GM21423 (cell line): Measurements from ENCODE around the gene HDDC3.

Source experiments
- ATAC-seq: cut with Tn5 transposase; IDR thresholded peaks from one replicate; pipeline ENCODE4 v1.9.1; 2021; ENCODE audit warnings: mild to moderate bottlenecking, moderate library complexity; ENCODE audit not compliant: unreplicated experiment

The HDDC3 gene, protein sequence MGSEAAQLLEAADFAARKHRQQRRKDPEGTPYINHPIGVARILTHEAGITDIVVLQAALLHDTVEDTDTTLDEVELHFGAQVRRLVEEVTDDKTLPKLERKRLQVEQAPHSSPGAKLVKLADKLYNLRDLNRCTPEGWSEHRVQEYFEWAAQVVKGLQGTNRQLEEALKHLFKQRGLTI

DNA sequence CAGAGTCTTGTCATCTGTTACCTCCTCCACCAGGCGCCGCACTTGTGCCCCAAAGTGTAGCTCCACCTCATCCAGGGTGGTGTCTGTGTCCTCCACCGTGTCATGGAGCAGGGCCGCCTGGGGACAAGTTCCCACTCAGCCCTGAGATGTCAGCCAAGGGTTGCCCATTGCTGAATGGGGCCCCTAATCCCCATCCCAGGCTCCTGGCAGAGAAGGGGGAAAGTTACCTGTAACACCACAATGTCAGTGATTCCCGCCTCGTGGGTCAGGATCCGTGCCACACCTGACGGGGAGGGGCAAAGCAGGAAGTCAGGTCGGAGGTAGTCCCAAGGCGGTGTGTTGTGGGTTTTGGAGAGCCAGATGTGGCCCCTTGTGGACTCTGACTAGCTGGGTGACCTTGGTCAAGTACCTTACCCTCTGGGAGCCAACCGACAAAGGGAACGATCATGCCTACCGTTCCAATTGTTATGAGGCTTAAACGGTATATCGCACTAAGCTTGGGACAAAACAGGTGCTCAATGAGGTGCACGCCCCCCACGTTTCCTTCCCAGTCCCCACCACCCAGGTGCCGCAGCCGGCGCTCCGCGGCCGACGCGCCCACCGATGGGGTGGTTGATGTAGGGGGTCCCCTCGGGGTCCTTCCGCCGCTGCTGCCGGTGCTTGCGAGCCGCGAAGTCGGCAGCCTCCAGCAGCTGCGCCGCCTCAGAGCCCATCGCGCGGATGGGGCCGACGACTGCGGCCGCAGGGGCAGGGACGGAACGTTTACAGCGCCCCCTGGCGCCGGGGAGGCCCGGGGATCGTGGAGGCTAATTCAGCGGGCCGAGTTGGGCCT is at the start of gene HDDC3:
Gene HDDC3, minus strand, starts transcription at position 722 of the 832 bp plus-strand sequence. Its CDS starts 9 bp downstream, at position 713.
- ATAC-seq, result peak; percentile 46

DNA sequence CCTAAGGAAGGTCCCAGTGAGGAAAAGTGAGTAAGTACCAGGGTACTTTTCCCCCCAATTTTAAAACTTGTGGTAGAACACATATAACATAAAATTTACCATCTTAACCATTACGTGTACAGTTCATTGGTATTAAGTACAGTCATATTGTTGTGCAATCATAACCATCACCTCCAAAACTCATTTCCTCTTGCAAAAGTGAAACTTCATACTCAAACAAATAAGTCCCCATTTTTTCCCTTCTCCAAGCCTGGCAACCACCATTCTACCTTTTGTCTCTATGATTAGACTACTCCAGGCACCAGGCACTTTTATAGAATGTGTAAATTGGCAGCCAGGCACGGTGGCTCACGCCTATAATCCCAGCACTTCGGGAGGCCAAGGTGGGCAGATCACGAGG is 49.8 kb upstream of the HDDC3 start:
- no peak for ATAC-seq

DNA sequence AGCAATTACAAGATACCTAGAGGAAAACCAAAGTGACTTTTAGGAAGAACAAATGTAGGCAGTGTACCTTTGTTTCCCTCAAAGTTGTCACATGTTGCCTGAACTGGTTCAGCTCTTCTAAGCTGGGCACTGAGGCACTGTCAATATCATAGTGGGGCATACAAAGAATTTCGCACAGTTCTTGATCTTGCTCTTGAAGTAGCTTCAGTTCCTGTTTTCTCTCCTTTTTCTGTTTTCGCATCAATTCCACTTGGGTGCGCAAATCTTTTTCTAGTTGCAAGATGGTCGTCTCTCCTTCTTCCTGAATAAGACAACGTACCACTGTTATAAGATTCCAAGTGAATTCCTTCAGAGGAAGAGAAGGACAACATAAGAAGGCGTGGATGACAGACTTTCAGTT is 49.3 kb upstream of the HDDC3 start:
- peak; percentile 69 for ATAC-seq

DNA sequence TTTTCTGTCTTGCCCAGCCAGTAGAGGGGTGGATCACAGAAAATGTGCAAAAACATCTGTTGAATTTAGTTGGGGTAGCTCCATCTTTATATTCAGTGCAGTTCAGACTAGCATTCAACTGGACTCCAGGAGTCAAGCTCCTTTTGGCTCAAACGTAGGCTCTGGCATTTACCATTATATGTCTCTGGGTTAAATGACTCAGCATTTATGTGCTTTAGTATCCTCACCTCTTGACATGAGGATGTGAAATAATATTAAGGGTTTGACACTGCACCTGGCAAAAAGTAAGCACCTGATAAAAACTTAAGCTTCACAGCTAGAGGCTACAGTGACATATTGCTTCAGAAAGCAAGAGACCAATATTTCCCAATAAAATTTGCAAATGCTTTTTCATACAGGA is 47.2 kb upstream of the HDDC3 start:
- no peak for ATAC-seq

DNA sequence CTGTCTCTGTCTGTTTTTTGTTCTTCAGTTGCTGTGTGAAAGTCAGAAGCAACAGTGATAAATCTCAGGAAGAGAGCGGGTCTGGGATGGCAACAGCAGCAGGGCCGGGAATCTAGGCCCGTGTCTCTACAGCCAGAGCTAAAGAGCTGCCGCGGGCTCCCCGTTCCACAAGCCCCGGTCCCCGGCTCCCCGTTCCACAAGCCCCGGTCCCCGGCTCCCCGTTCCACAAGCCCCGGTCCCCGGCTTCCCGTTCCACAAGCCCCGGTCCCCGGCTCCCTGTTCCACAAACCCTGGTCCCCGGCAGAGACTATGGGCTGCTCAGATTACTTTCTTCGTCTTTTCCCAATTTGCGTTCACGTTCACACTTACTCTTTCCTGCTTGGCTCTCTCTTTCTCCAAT is 41.9 kb upstream of the HDDC3 start:
- no peak for ATAC-seq

DNA sequence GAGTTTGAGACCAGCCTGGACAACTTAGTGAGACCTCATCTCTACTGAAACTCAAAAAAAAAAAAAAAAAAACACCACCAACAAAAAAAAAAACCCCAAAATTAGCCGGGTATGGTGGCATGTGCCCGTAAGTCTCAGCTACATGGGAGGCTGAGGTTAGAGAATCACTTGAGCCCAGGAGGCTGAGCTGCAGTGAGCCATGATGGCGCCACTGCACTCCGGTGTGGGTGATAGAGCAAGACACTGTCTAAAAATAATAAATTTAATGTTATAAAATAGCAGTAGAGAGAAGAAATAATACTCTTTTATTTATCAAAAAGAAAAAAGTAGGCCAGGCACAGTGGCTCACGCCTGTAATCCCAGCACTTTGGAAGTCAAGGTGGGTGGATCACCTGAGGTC is 39.8 kb upstream of the HDDC3 start:
- ATAC-seq, result no peak

DNA sequence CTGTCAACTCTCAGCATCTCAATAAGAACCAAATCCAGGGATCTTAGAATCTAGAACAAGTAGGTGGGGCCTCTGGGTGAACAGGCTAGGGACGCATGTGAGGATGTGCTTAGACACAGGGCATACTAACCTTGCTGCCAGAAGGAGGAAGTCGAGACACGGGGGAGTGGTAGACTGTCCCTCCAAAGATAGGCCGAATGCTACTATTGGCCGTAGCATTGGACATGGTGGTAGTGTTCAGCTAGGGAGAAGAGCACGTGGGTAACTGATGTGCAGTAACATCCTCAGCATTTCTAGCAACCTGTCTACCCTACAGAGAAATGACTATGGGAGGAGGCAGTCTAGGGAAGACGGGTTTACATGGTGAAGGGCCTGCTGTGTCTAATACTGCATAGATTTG is 37.9 kb upstream of the HDDC3 start:
- no peak for ATAC-seq

DNA sequence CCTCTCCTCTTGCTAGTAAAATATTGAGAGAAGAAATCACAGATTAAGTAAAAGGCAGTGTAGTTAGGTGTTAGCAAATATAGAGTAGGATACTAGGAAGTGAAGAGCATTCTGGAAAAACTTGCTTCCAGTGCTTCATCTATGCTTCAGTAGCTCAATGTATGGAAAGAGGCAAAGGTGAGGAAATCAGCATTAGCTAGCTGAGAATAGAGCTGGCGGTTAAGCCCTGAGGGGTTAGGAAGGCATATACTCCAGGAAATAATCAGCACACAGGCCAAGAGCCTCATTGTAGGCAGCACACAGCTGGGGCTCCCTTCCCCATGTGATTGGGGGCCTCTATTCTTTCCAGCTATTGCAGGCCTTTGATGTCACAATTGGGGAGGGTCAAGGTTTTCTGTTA is 36.1 kb upstream of the HDDC3 start:
- ATAC-seq, result no peak

DNA sequence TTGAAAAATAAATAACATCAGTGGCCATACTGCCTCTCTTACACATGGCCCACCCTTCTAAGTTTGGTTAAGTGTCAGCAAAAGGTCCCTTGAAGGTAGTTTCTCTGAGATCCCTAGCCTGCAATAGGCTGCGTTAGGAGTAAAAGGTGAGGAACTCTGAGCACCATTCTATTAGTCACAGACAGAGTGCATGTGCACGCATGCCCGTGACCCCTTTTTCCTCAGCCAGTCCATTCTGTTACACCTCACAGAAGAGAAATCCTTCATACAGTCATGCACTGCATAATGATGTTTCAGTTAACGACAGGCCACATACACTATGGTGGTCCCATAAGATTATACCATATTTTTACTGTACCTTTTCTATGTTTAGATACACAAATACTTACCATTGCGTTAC is 34.9 kb upstream of the HDDC3 start:
- ATAC-seq, result no peak

DNA sequence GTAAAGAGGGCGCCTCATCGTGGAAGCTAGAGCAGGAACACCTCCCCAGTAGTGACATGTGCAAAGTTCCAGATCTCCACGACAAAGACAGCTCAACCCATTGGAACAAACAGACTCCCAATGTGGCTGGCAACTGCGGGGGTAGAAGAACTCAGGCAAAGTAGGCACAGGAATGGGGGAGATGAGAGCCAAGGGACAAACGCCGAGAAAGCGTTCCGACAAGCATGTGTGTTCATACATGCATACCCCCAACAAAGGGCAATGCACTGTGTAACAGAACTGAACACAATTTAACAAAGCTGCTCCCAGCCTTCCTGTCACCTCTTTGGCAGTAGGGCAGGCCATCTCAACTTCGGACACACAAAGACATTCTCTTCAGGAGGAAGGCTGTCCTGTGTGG is 33.9 kb upstream of the HDDC3 start:
- no peak for ATAC-seq

DNA sequence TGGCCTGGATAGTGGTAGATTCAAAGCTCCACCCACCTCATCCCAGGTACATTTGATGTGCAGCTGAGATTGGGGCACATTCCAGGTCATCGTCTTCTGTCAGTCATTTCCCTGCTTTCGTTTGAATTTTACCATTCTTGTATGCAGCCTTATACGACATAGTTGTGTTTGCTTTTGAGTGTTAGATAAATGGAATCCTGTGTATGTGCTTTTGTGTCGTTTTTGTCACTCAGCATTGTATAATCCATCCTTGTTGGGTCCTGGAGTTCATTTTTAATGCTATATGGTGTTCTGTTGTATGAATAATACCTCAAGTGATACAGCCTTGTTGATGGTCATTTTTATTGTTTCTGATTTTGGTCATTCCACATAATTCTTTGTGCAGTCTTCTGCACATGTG is 29.7 kb upstream of the HDDC3 start:
- no peak for ATAC-seq

DNA sequence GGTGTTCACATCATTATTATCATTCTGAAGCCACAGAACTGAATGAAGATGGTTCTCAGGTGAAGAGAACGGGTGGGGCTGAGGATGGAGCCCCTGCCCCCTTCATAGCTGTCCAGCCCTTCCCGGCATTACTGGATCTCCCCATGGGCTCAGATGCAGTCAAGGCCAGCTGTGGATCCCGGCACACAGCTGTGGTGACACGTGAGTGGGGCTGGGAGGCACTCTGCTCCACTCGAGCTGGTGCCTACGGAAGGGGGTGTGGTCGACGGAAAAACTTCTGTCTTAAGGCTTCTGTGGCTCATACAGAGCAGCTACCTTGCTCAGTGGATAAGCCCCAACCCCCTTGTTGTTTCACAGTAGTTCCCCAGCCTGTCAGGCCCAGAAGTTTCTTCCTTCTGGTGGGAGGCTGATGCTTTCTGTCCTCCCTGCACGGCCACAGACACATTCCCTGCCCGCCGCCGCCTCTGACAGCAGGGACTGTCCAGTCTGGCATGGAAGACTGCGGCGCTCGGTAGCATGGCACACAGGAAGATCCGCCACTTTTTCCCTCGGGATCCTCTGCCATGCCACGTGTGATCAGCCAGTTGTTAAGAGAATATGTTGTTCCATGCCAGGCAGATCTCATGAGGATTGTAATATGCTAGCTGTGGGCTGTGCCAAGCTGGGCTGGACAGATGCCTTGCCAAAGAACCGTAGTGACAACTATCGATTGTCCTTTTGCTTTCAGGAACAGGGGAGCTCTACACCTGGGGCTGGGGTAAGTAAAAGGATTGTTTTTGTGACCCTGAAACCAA is 28.1 kb upstream of the HDDC3 start:
- no peak for ATAC-seq

DNA sequence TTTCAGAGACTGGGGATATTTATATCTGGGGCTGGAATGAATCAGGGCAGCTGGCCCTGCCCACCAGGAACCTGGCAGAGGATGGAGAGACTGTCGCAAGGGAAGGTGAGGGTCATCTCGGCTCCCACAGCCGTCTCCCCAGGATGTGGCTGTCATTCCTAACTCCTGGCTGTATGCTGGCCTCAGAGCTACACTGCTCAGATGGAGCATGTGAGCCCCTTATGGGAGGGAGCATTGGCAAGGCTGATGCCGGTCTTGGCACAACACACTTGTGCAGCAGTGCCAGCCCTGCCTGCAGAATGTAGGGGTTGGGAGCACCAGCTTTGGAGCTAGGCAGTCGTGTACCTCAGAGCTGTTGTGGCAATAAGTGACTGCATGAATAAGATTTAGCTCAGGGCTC is 27.5 kb upstream of the HDDC3 start:
- no peak for ATAC-seq

DNA sequence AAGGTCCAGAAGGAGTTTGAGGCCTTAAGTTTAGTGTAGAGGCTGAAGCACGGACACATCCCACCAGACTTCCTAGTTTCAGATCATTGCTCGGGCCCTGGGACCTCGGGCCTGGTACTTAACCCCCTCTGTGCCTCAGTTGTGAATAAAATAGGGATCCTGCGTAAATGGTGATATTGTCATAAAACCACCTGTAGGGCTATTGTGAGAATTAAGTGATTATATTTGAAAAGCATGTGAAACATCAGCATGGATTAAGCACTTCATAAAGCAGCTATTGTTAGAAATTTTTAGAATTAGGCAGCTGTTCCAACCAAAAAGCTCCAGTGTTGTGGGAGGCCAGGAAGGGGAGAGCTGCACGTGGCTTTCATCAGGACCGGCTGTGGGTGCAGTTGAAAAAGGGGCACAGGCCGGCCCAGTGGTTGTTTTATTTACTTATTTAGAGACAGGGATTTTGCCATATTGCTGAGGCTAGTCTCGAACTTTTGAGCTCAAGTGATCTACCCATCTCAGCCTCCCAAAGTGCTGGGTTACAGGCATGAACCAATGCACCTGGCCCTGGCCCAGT is 26.8 kb upstream of the HDDC3 start:
- ATAC-seq, result no peak

DNA sequence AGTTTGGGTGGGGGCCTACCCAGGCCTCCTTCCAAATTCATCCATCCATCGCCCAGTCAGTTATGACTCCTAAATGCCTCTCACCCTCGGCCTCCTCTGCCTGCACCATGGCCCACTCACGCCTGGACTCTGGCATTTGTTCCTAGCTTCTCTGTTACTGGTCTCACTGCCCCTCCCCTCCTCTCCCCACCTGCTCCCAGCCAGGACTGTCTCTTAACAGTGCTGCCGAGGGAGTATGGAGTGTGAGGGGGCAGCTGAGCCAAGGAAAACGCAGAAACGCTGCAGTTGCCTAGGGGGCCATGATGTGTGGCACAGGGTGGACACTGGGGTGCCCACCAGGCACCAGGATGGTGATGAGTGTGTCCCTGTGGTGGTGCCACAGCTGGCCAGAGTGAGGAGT is 25.4 kb upstream of the HDDC3 start:
- ATAC-seq, result no peak

DNA sequence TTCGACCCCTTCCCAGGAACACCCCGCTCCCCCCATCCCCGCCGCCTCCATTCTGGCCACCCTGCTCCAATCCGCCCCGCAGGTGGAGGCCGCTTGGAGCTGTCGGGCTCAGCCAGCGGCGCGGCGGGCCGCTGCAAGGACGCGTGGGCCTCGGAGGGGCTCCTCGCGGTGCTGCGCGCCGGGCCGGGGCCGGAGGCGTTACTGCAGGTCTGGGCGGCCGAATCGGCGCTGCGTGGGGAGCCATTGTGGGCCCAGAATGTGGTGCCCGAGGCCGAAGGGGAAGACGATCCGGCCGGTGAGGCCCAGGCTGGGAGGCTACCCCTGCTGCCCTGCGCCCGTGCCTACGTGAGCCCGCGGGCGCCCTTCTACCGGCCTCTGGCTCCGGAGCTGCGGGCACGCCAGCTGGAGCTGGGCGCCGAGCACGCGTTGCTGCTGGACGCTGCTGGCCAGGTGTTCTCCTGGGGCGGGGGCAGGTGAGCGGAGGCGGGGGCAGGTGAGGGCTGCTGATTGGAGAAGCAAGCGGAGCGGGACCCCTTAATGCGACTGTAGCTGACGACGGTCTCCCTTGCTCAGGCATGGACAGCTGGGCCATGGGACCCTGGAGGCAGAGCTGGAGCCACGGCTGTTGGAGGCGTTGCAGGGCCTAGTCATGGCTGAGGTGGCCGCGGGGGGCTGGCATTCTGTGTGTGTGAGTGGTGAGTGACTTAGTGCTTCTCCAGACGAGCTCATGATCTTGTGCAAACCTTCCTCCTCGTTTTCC is 24.9 kb upstream of the HDDC3 start:
- ATAC-seq, result no peak

DNA sequence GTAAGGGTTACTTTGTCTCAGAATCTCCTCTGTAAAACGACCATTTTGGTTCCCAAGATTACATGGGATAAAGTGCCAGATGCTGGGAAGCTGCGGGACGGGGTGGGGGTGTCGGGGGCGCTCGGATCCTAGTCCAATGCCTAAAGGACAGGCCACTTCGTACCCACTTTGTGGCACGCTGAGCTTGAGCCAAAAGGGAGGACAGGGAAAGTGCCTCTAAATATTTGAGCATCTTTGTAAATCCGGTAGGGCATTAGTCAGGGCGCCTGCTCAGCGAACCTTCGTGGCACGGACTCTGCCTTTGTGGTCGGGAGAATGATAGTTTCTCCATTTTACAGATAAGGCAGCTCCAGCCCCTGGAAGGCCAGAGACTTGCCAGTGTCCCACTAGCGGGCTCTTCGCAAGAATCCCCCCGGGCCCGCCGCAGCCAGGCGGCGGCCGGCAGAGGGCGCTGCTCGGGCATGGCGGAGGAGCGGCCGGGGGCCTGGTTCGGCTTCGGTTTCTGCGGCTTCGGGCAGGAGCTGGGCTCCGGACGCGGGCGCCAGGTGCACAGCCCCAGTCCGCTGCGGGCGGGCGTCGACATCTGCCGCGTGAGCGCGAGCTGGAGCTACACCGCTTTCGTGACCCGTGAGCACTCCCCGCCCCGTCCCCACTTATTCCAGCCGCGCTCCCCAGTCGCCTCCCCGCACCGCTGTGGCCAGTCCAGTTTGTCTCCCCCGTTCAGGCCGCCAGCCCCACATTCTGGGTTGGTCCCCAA is 24.1 kb upstream of the HDDC3 start:
- no peak for ATAC-seq

DNA sequence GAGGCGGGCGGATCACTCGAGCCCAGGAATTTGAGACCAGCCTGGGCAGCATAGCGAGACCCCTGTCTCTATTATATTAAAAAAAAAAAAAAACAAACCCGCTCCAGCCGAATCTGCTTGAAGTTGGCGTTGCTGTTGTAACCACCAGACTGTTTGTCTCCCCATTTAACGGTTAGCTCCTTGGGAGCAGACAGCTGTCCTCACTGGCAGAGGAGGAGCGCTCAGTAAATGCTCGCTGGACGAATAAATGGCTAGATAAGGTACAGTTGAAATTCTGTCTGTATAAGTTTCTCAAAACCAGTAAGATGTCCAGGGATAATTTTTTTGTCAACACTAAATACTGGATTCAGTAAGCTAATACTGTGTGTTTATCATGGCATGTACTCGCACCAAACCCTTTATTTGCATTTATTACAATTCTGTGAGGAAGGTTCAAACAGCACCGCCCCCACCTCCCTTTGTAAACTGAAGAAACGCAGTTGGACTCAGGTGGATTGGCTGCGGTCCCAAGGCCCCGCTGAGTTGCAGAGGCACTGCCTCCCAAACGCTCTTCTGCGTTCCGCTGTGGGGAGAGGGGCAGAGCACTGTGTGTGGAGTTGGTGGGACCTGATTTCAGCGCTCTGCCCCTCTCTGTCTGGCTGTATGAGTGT is 23.4 kb upstream of the HDDC3 start:
- no peak for ATAC-seq
